ENCODE data around the gene PPFIA1.

DNA sequence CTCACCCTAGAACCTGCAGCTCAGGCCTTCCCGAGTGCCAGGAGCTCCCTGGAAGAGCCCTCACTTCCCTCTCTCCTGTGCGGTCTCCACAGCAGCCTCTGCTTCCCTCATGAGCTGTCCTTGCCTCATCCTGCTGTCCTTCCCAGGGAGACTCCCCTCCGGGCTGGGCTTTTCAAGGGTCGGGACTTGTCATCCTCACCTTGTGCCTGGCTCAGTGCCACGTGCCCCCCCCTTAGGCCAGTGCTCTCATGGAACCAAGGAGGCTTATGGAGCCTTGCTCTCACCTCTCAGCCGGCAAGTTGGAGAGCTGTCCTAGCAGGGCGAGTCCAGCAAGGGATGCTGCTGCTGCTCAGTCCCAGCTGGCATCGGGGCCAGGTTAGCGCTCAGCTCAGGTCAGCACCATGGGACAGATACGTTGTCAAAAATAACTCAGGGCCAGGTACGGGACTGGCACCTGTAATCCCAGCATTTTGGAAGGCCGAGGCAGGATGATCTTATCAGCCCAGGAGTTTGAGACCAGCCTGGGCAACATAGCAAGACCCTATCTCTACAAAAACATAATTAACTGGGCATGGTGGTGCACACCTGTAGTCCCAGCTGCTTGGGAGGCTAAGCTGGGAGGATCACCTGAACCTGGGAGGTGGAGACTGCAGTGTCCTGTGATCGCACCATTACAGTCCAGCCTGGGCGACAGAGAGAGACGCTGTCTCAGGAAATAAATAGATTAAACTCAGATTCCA, 141.4 kb downstream of the PPFIA1 start:
- TF ChIP-seq, protein P1, sequence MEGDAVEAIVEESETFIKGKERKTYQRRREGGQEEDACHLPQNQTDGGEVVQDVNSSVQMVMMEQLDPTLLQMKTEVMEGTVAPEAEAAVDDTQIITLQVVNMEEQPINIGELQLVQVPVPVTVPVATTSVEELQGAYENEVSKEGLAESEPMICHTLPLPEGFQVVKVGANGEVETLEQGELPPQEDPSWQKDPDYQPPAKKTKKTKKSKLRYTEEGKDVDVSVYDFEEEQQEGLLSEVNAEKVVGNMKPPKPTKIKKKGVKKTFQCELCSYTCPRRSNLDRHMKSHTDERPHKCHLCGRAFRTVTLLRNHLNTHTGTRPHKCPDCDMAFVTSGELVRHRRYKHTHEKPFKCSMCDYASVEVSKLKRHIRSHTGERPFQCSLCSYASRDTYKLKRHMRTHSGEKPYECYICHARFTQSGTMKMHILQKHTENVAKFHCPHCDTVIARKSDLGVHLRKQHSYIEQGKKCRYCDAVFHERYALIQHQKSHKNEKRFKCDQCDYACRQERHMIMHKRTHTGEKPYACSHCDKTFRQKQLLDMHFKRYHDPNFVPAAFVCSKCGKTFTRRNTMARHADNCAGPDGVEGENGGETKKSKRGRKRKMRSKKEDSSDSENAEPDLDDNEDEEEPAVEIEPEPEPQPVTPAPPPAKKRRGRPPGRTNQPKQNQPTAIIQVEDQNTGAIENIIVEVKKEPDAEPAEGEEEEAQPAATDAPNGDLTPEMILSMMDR (conservative IDR thresholded peaks at IDR 0.05) = no peak
- TF ChIP-seq EZH2 (IDR thresholded peaks at IDR 0.05; ENCODE audit: low read depth) = no peak
